ENCODE measurements around the gene TMEM185A. TPM values are rescaled to one million over a fixed set of nuclear protein-coding genes. Genes with fewer than 3 reads are reported as not detected.
"Not testable (repeated sequence)": the region's sequence is repeated elsewhere in the genome, so short reads cannot be mapped to it uniquely, and the experiment has no call there.

Gene TMEM185A
- total and polyA plus RNA-seq, 5 donors: 43.0 to 86.0 (median 62.2) TPM

DNA sequence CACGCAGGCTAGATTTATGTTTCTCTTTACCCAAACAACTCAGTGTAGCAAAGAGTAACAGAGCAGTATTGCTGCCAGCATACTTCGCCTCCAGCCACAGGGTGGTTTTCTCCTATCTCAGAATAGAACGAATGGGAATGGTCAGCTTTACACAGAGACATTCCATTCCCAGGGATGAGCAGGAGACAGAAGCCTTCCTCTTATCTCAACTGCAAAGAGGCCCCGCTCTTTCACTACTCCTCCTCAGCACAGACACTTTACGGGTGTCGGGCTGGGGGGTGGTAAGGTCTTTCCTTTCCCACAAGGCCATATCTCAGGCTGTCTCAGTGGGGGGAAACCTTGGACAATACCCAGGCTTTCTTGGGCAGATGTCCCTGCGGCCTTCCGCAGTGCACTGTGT is 4.8 kb downstream of the TMEM185A start:
- H3K4me1 ChIP-seq (ENCODE audit: control insufficient read depth, insufficient read depth, low read length); H3K9me3 ChIP-seq (ENCODE audit: control insufficient read depth, low read length); H3K27me3 ChIP-seq (ENCODE audit: control insufficient read depth, insufficient read depth); H3K4me3 ChIP-seq (ENCODE audit: low read length); ATAC-seq; intact Hi-C loops (cut with DNase I): not testable (repeated sequence)
- peak in 2 of 3 donors; percentile 50 for DNase-seq
- H3K27ac ChIP-seq (ENCODE audit: low read length): peak overlapping the region; percentile 68
- 44% methylated on average over 8 of the region's 8 CpGs for WGBS

GRCh38 chrX:149619662-149620061 is 11.9 kb downstream of the TMEM185A start:
- H3K27ac ChIP-seq (ENCODE audit: low read length); ATAC-seq; H3K9me3 ChIP-seq (ENCODE audit: control insufficient read depth, low read length); H3K27me3 ChIP-seq (ENCODE audit: control insufficient read depth, insufficient read depth); H3K4me1 ChIP-seq (ENCODE audit: control insufficient read depth, insufficient read depth, low read length); intact Hi-C loops (cut with DNase I); H3K4me3 ChIP-seq (ENCODE audit: low read length); DNase-seq: not testable (repeated sequence)
- no CpG with 5 or more reads among the region's 1 CpG for WGBS

DNA sequence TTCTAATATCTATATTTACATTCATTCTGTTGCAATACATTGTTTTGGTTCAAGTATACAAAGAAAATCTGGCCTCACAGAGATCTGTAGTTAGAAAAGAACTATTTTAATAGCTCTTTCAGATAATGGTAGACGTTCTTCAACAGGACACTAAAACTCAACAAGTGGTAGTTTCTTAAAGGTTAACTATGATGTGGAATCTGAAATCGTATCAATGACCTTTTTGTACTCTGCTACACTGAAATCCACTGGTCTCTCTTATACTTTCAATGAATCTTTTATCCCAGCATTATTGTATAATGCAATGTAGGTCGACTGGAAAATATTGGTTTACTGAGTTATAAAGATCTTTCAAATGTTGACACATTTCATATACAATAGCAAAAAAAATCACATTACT is 12.7 kb downstream of the TMEM185A start:
- ATAC-seq: no peak
- DNase-seq: no peak
- WGBS: 74% methylated on average over 3 of the region's 3 CpGs

DNA sequence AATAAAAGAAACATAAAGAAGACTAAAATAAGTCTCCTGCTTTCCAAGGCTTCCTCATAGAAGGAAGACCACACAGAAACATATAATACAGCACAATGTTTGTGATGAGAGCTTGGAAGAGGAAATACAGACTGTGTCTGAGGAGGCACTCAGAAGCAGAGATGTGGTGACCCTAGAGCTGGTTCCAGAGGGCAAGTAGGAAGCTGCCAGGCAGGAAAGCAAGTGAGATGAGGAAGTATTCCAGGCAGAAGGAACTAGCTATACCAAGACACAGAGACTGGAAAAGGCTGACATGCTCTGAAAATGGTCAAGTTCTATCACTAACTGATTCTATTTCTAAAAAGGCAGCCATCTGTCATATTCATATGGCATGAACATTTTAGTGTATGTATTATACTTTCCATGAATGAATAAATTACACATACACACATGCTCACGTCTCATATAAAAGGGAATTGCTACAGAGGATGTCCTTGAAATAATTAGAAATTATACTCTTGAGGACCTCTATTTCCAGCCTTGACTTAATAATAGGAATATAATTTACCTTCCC is 19.9 kb downstream of the TMEM185A start:
- Histone ChIP-seq H3K9me3 (ENCODE audit: control insufficient read depth, low read length) (no peaks in the 10 kb centered on the region), H3K27ac (ENCODE audit: low read length) (no peak overlapping the region), H3K4me1 (ENCODE audit: control insufficient read depth, insufficient read depth, low read length) (peaks cover 1% of the 10 kb centered on the region), H3K4me3 (ENCODE audit: low read length) (no peak overlapping the region), H3K27me3 (ENCODE audit: control insufficient read depth, insufficient read depth) (no peaks in the 10 kb centered on the region)
- 64% methylated on average over 1 of the region's 1 CpG for WGBS
- ATAC-seq (no peak), DNase-seq (no peak)
- intact Hi-C loops (cut with DNase I): no loop called here

More for the DNA sequence above, 12.7 kb downstream of the TMEM185A start:
- no peaks in the 10 kb centered on the region for H3K27me3 ChIP-seq (ENCODE audit: control insufficient read depth, insufficient read depth)
- H3K4me1 ChIP-seq (ENCODE audit: control insufficient read depth, insufficient read depth, low read length): no peaks in the 10 kb centered on the region
- no peak overlapping the region for H3K27ac ChIP-seq (ENCODE audit: low read length)
- intact Hi-C loops (cut with DNase I): no loop called here
- no peak overlapping the region for H3K4me3 ChIP-seq (ENCODE audit: low read length)
- H3K9me3 ChIP-seq (ENCODE audit: control insufficient read depth, low read length): no peaks in the 10 kb centered on the region

DNA sequence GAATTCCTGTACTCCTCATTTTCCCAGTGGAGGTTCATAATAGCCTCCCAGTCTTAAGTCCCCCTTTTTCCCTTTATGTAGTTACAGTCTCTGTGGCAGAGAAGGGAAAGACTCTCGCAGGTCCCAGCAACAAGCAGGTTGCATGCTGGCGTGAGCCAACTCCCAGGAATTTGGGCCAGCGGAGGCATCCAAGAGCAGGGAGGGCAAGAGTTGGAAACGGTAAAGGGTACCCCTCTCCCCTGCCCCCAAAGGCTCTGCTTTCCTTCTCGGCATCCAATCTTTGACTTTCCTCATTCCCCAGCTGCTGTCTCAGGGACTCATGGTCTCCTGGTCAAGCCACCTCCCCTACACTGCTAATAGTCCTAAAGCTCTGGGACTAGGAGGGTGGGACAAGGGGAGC is 21.1 kb downstream of the TMEM185A start:
- H3K27ac ChIP-seq (ENCODE audit: low read length): no peak overlapping the region
- no peak for ATAC-seq
- peaks cover 1% of the 10 kb centered on the region for H3K4me1 ChIP-seq (ENCODE audit: control insufficient read depth, insufficient read depth, low read length)
- intact Hi-C loops (cut with DNase I): no loop called here
- H3K27me3 ChIP-seq (ENCODE audit: control insufficient read depth, insufficient read depth): no peaks in the 10 kb centered on the region
- DNase-seq: no peak
- 74% methylated on average over 5 of the region's 5 CpGs for WGBS
- no peak overlapping the region for H3K4me3 ChIP-seq (ENCODE audit: low read length)
- no peaks in the 10 kb centered on the region for H3K9me3 ChIP-seq (ENCODE audit: control insufficient read depth, low read length)

- intact Hi-C loops (cut with DNase I): no loop called here
- no peak for ATAC-seq
These were observed 23.9 kb downstream of the TMEM185A start for GRCh38 chrX:149607699-149608098.

GRCh38 chrX:149605248-149605885 is 26.2 kb downstream of the TMEM185A start:
- H3K4me1 ChIP-seq (ENCODE audit: control insufficient read depth, insufficient read depth, low read length); ATAC-seq; H3K9me3 ChIP-seq (ENCODE audit: control insufficient read depth, low read length); intact Hi-C loops (cut with DNase I); DNase-seq; H3K27ac ChIP-seq (ENCODE audit: low read length); H3K4me3 ChIP-seq (ENCODE audit: low read length); H3K27me3 ChIP-seq (ENCODE audit: control insufficient read depth, insufficient read depth): not testable (repeated sequence)
- WGBS: 73% methylated on average over 7 of the region's 7 CpGs

More at GRCh38 chrX:149607699-149608098, 23.9 kb downstream of the TMEM185A start:
- DNase-seq: no peak
- Histone ChIP-seq H3K4me1 (ENCODE audit: control insufficient read depth, insufficient read depth, low read length) (peaks cover 1% of the 10 kb centered on the region), H3K4me3 (ENCODE audit: low read length) (no peak overlapping the region), H3K27ac (ENCODE audit: low read length) (no peak overlapping the region), H3K9me3 (ENCODE audit: control insufficient read depth, low read length) (no peaks in the 10 kb centered on the region), H3K27me3 (ENCODE audit: control insufficient read depth, insufficient read depth) (no peaks in the 10 kb centered on the region)

- H3K4me3 ChIP-seq (ENCODE audit: low read length); H3K9me3 ChIP-seq (ENCODE audit: control insufficient read depth, low read length); intact Hi-C loops (cut with DNase I); H3K27ac ChIP-seq (ENCODE audit: low read length); H3K4me1 ChIP-seq (ENCODE audit: control insufficient read depth, insufficient read depth, low read length); H3K27me3 ChIP-seq (ENCODE audit: control insufficient read depth, insufficient read depth): not testable (repeated sequence)
- DNase-seq (peak in 1 of 3 donors; percentile 40), ATAC-seq (peak; percentile 37 to 43)
- 22% methylated on average over 3 of the region's 11 CpGs for WGBS
These were observed 33.0 kb downstream of the TMEM185A start for GRCh38 chrX:149598603-149599002.

- intact Hi-C loops (cut with DNase I); H3K4me3 ChIP-seq (ENCODE audit: low read length); H3K4me1 ChIP-seq (ENCODE audit: control insufficient read depth, insufficient read depth, low read length); H3K27me3 ChIP-seq (ENCODE audit: control insufficient read depth, insufficient read depth); ATAC-seq; DNase-seq; H3K9me3 ChIP-seq (ENCODE audit: control insufficient read depth, low read length); H3K27ac ChIP-seq (ENCODE audit: low read length): not testable (repeated sequence)
- WGBS: no CpG with 5 or more reads among the region's 7 CpGs
These were observed 35.6 kb downstream of the TMEM185A start for GRCh38 chrX:149595943-149596342.

DNA sequence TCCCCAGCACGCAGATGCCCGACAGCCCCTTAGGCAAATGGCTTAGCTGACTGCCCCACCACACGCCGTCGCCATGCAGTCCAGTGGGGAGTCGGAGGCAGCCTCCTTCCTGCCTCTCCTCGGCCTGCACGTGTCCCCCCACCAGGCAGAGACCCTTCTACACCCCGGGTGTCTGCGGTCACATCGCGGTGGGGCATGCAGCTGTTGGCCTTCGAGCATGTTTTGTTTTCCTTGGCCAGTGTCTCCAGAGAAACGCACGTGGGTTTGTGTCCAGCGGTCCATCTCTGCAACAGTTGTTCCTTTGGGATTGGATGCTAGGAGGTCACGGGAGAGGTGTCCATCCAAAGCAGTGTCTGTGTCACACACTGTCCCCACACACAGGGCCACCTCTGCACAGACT is 36.4 kb downstream of the TMEM185A start, which contains the start of gene HSFX2:
HSFX2 (minus strand) TSS at position 101 of the 400 bp plus-strand sequence. CDS start 614 bp downstream, outside the sequence.
- WGBS: no CpG with 5 or more reads among the region's 17 CpGs
- H3K4me3 ChIP-seq (ENCODE audit: low read length); ATAC-seq; H3K27ac ChIP-seq (ENCODE audit: low read length); H3K9me3 ChIP-seq (ENCODE audit: control insufficient read depth, low read length); H3K27me3 ChIP-seq (ENCODE audit: control insufficient read depth, insufficient read depth); DNase-seq; H3K4me1 ChIP-seq (ENCODE audit: control insufficient read depth, insufficient read depth, low read length); intact Hi-C loops (cut with DNase I): not testable (repeated sequence)

DNA sequence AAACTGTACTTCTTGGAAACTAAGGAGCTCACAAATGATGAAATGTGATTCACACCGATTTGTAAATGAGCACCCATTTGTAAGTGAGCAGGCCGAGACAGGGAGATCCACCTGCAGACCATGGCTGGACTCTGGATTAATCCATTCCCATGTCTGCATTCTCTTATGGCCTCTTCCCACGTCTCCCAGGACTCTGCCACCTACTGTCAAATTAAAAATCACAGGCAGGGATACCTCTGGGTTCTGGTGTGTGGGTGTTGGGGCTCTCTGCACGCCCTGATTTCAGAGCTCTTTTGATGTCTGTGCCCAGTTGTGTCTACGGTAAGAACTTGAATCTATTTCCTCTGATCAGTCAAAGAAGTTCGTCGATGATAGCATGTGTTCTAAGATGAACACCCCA is 40.6 kb downstream of the TMEM185A start:
- H3K4me1 ChIP-seq (ENCODE audit: control insufficient read depth, insufficient read depth, low read length); H3K27ac ChIP-seq (ENCODE audit: low read length); intact Hi-C loops (cut with DNase I); DNase-seq; H3K9me3 ChIP-seq (ENCODE audit: control insufficient read depth, low read length); H3K27me3 ChIP-seq (ENCODE audit: control insufficient read depth, insufficient read depth); H3K4me3 ChIP-seq (ENCODE audit: low read length); ATAC-seq: not testable (repeated sequence)
- WGBS: no CpG with 5 or more reads among the region's 7 CpGs
